LNCAP (cell line): ENCODE data around the gene ANKRD11.

Experiments used
- TF ChIP-seq, protein P1 (sequence below): fragments of 450-650 bp; IDR thresholded peaks from 2 replicates; pipeline ENCODE4 v1.5.1; 2017; ENCODE audit warnings: mild to moderate bottlenecking

ANKRD11 gene

DNA sequence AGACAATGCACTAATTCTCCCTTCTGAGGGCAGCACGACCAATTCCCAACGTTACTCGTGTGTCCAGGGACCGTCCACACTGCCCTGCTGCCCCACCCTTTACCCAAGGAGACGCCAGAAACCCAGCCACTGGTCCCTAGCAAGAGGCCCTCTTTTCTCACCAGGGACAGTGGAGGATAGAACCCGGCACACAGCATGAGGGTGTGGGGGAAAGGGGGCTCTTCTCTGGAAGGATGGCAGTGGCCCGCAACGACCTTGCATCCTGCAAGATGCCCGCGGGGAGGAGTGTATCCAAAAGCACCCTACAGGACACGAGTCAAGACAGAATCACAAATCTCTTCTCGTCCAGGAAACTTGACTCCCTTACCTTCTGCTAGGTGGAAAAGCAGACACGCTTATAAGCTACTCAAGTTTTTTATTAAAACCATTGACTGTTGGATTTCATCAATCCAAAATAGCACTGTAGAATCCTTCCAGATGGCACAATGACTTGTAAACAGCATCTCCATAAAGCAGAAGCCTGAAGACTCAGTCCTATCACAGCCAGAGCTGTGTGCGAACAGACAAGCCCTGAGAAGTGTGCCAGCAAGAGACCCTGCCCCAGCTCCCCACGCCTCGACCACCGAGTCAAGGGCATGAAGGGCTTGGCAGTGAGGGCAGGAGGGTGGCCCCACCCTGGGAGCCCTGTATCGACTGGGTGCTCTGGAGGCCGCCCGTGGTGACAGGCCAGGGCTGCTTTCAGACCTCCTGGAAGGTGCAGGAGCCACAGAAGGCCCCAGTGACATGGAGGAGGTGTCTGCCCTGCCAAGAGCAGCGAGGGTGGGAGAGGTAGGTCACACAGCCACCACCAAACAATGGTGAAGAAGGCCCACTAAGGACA lies 103.8 kb downstream of the ANKRD11 start:
- TF ChIP-seq, protein P1, sequence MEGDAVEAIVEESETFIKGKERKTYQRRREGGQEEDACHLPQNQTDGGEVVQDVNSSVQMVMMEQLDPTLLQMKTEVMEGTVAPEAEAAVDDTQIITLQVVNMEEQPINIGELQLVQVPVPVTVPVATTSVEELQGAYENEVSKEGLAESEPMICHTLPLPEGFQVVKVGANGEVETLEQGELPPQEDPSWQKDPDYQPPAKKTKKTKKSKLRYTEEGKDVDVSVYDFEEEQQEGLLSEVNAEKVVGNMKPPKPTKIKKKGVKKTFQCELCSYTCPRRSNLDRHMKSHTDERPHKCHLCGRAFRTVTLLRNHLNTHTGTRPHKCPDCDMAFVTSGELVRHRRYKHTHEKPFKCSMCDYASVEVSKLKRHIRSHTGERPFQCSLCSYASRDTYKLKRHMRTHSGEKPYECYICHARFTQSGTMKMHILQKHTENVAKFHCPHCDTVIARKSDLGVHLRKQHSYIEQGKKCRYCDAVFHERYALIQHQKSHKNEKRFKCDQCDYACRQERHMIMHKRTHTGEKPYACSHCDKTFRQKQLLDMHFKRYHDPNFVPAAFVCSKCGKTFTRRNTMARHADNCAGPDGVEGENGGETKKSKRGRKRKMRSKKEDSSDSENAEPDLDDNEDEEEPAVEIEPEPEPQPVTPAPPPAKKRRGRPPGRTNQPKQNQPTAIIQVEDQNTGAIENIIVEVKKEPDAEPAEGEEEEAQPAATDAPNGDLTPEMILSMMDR, result no peak

- TF ChIP-seq, protein P1, result no peak
Observed at GRCh38 chr16:89385712-89386111, 104.6 kb downstream of the ANKRD11 start.

DNA sequence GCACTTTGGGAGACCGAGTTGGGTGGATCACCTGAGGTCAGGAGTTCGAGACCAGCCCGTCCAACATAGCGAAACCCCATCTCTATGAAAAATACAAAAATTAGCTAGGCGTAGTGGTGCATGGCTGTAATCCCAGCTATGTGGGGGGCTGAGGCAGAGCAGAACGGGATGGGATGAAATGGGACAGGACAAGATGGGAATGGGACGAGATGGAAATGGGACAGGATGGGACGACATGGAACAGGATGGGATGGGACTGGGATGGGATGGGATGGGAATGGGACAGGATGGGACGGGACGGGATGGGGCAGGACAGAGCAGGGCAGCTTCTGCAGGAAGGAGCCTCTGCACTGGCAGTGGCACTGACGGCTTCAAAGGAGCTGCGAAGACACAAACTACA lies 106.1 kb downstream of the ANKRD11 start:
- TF ChIP-seq, protein P1, result no peak

DNA sequence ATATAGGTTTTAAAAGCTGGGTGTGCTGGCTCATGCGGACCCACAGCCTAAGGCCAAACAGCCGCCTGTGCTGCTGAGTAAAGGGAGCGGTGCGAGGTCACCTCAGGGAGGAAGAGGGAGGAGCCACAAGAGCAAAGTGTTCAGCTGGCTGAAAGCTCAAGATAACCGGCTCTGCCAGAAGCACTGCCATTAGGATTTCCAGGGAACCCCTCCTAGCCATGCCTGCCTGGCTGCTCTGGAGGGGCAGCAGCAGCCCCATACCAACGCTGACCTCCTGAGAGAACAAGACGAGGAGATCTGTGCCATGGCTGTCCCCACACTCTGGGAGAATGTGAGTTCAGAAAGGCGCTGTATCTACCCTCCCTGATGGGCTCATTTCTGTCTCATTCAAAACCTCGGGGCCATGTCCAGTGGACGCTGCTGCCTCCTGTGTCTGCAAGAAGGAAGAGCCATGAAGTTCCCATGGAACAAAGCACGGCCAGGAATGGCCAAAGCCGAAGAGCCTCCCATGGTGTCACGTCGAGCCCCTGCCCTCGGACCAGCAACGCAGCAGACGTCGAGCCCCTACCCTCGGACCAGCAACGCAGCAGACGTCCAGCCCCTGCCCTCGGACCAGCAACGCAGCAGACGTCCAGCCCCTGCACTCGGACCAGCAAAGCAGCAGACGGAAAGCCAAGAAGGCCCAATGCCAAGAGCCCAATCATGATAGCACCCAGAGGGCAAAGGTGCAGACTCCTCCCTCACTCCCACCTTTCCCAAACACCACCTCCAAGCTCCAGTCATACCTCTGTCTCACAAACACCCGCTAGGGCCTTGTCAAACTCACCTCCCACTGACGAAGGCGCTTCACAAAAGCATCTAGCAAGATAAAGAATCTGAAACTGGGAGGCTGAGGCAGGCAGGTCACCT lies 107.0 kb downstream of the ANKRD11 start:
- TF ChIP-seq, protein P1, result no peak

DNA sequence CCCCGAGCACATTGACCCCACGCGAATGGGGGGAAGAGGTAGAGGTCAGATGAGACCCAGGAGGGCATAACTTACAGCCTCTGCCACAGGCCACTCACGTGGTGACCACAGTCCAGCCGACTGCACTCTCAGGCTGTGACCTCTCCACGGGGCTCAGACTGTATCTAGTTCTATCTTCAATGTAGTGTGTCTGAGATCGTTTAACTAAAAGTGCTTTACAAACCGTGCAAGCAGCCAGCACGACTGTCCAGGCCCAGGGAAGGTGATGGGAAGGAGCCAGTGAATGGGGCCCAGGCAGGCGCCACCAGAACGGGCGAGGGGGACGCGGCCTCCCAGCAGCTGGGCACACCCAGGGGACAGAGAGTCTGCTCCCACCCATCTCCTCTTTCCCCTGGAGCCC lies 108.6 kb downstream of the ANKRD11 start:
- TF ChIP-seq, protein P1, result no peak

DNA sequence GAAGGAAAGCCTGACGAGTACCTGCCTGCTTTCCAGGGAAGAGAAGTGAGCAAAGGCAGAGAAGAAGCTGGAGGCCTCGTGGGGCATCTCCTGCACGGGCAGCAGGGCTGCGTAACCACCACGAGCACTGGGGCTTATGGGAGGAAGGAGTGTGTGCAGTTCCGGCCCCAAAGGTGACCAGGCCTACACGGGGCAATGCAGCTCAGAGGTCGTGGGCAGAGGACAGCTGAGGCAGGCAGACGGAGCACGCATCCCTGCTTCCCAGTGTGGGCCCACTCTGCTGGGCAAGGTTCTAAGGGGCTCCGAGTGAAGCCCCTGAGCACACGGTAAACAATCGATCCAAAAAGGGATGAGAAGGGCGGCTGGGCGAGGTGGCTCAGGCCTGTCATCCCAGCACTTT lies 109.7 kb downstream of the ANKRD11 start:
- TF ChIP-seq, protein P1, result no peak

- TF ChIP-seq, protein P1, result no peak
Observed at GRCh38 chr16:89378947-89379771, 111.2 kb downstream of the ANKRD11 start.
